Endodermal cell (in vitro differentiated cells): ENCODE results near the gene FAM47B. TPM values are rescaled to one million over a fixed set of nuclear protein-coding genes. Genes with fewer than 3 reads are reported as not detected.

ENCODE experiments used
- DNase-seq: peaks from one replicate; pipeline ENCODE4 v3.0.0-alpha.2; 2017
- H3K27ac ChIP-seq: 2 replicates; pipeline ENCODE4 v1.5.1; 2013; ENCODE audit warnings: mild to moderate bottlenecking, low read depth, low read length, moderate library complexity
- H3K27me3 ChIP-seq: 2 replicates; pipeline ENCODE4 v1.6.1; 2013; ENCODE audit warnings: mild to moderate bottlenecking, low read length, moderate library complexity; ENCODE audit not compliant: insufficient read depth, control insufficient read depth, poor library complexity, severe bottlenecking
- H3K36me3 ChIP-seq: 2 replicates; pipeline ENCODE4 v1.7.0; 2013; ENCODE audit warnings: mild to moderate bottlenecking, low read length, moderate library complexity; ENCODE audit not compliant: control insufficient read depth, insufficient read depth
- H3K4me1 ChIP-seq: one replicate; pipeline ENCODE4 v1.7.0; 2013; ENCODE audit warnings: low read length; ENCODE audit not compliant: control insufficient read depth, insufficient read depth
- H3K4me3 ChIP-seq: 2 replicates; pipeline ENCODE4 v1.5.1; 2013; ENCODE audit warnings: mild to moderate bottlenecking, low read length, moderate library complexity
- H3K9ac ChIP-seq: 2 replicates; pipeline ENCODE4 v1.6.1; 2013; ENCODE audit warnings: mild to moderate bottlenecking, low read length, moderate library complexity; ENCODE audit not compliant: poor library complexity, severe bottlenecking; ENCODE audit errors: extremely low read depth
- H3K9me3 ChIP-seq: 2 replicates; pipeline ENCODE4 v1.6.1; 2013; ENCODE audit warnings: mild to moderate bottlenecking, low read length, moderate library complexity; ENCODE audit not compliant: control insufficient read depth
- H3K27ac Mint-ChIP-seq: 2 replicates; pipeline ENCODE4 v1.8.0; 2020; ENCODE audit warnings: mixed read lengths
- H3K27me3 Mint-ChIP-seq: 2 replicates; pipeline ENCODE4 v1.8.0; 2021; ENCODE audit warnings: mild to moderate bottlenecking, mixed read lengths; ENCODE audit not compliant: insufficient read depth
- H3K36me3 Mint-ChIP-seq: 2 replicates; pipeline ENCODE4 v1.8.0; 2020; ENCODE audit warnings: low read depth, mixed read lengths
- H3K4me1 Mint-ChIP-seq: 2 replicates; pipeline ENCODE4 v1.8.0; 2020; ENCODE audit warnings: mixed read lengths
- H3K4me3 Mint-ChIP-seq: 2 replicates; pipeline ENCODE4 v1.8.0; 2020; ENCODE audit warnings: mild to moderate bottlenecking, moderate library complexity, mixed read lengths
- H3K9me3 Mint-ChIP-seq: 2 replicates; pipeline ENCODE4 v1.8.0; 2020; ENCODE audit warnings: mild to moderate bottlenecking, mixed read lengths
- CTCF ChIP-seq: fragments of 200-600 bp; sonication (generic); conservative IDR thresholded peaks from 2 replicates; pipeline ENCODE4 v1.5.0; 2021; ENCODE audit warnings: antibody characterized with exemption, mild to moderate bottlenecking
- WGBS, 2 experiments: methylation state at CpG; one replicate each; pipeline versions ENCODE4 v1.1.5 to v1.1.7; 2013; ENCODE audit warnings: missing lambda C conversion rate in 2 of 2, mixed read lengths in 1 of 2; ENCODE audit not compliant: insufficient coverage in 1 of 2, insufficient read length in 1 of 2; 5-methylcytosine and 5-hydroxymethylcytosine counted together
- total RNA-seq, 2 donors: library from RNA; stranded (reverse); fragmentation: NEBNext Ultra II Directional in 1 of 2; extraction: Animal tissue kit (Norgen Biotek cat#: 25700) in 1 of 2; gene quantifications; 2 replicates in 1 of 2; 3 replicates in 1 of 2; pipeline ENCODE4 v1.2.1, GENCODE V29; 2021

FAM47B gene
- total RNA-seq, 2 donors from 2014 or later = not detected

- no peaks in the 10 kb centered on the region for H3K36me3 Mint-ChIP-seq
- Histone ChIP-seq H3K4me3 (no peak overlapping the region), H3K9ac (no peak overlapping the region), H3K9me3 (no peaks in the 10 kb centered on the region), H3K4me1 (peaks cover 5% of the 10 kb centered on the region), H3K27me3 (no peaks in the 10 kb centered on the region), H3K27ac (no peak overlapping the region), H3K36me3 (no peaks in the 10 kb centered on the region)
- peak; percentile 85 for TF ChIP-seq CTCF
- H3K4me1 Mint-ChIP-seq = no peaks in the 10 kb centered on the region
- H3K4me3 Mint-ChIP-seq = no peak overlapping the region
- no peaks in the 10 kb centered on the region for H3K9me3 Mint-ChIP-seq
- whole genome bisulfite sequencing, 2 experiments = 70% methylated on average over 1 of the region's 1 CpG; no CpG with 5 or more reads in 1 of the 2 experiments
- DNase-seq = peak; percentile 70
- no peaks in the 10 kb centered on the region for H3K27me3 Mint-ChIP-seq
- H3K27ac Mint-ChIP-seq = no peak overlapping the region
Observed at GRCh38 chrX:34918856-34919255, 23.7 kb upstream of the FAM47B start.

- no peaks in the 10 kb centered on the region for H3K36me3 Mint-ChIP-seq
- H3K27ac ChIP-seq = no peak overlapping the region
- no peaks in the 10 kb centered on the region for H3K27me3 ChIP-seq
- H3K4me3 Mint-ChIP-seq = no peak overlapping the region
- no peak overlapping the region for H3K27ac Mint-ChIP-seq
- H3K36me3 ChIP-seq = no peaks in the 10 kb centered on the region
- no peaks in the 10 kb centered on the region for H3K4me1 Mint-ChIP-seq
- no peaks in the 10 kb centered on the region for H3K4me1 ChIP-seq
- H3K9ac ChIP-seq = no peak overlapping the region
- H3K4me3 ChIP-seq = no peak overlapping the region
- no peak for TF ChIP-seq CTCF
- no peaks in the 10 kb centered on the region for H3K27me3 Mint-ChIP-seq
- WGBS, 2 experiments = 94% methylated on average over 2 of the region's 2 CpGs; no CpG with 5 or more reads in 1 of the 2 experiments
- no peaks in the 10 kb centered on the region for H3K9me3 ChIP-seq
- H3K9me3 Mint-ChIP-seq = peaks cover 17% of the 10 kb centered on the region
- DNase-seq = no peak
Observed at GRCh38 chrX:34927866-34928265, 14.7 kb upstream of the FAM47B start.

GRCh38 chrX:34943235-34943634 is 639 bp downstream of the FAM47B start:
- Mint-ChIP-seq H3K27ac (no peak overlapping the region), H3K27me3 (no peaks in the 10 kb centered on the region), H3K4me1 (no peaks in the 10 kb centered on the region), H3K9me3 (peaks cover 53% of the 10 kb centered on the region), H3K36me3 (no peaks in the 10 kb centered on the region), H3K4me3 (no peak overlapping the region)
- WGBS, 2 experiments = 96 to 98% methylated on average over 7 to 24 of the region's 24 CpGs
- no peaks in the 10 kb centered on the region for H3K27me3 ChIP-seq
- H3K9me3 ChIP-seq = no peaks in the 10 kb centered on the region
- H3K9ac ChIP-seq = no peak overlapping the region
- H3K27ac ChIP-seq = no peak overlapping the region
- no peak for DNase-seq
- H3K4me3 ChIP-seq = no peak overlapping the region
- H3K4me1 ChIP-seq = no peaks in the 10 kb centered on the region
- no peak for TF ChIP-seq CTCF
- no peaks in the 10 kb centered on the region for H3K36me3 ChIP-seq
